ENCODE data around the gene LRRK1. TPM values are rescaled to one million over a fixed set of nuclear protein-coding genes. Genes with fewer than 3 reads are reported as not detected.
A peak's percentile ranks its signal among the peaks of the same experiment; 100 is the strongest.
"Not testable (repeated sequence)": the region's sequence is repeated elsewhere in the genome, so short reads cannot be mapped to it uniquely, and the experiment has no call there.

Gene LRRK1
- total RNA-seq, 1 donor from 2014 or later, result 0.86 TPM

GRCh38 chr15:101068961-101069653 lies 149.9 kb downstream of the LRRK1 start:
- no peak overlapping the region for H3K4me3 Mint-ChIP-seq (ENCODE audit: low read depth)
- H3K4me1 Mint-ChIP-seq (ENCODE audit: low read depth), result peaks cover 25% of the 10 kb centered on the region
- TF ChIP-seq CTCF (IDR thresholded peaks at IDR 0.05; ENCODE audit: unreplicated experiment), result peak; percentile 51
- H3K9me3 Mint-ChIP-seq (ENCODE audit: low read depth), result no peaks in the 10 kb centered on the region
- H3K27ac Mint-ChIP-seq, result peak overlapping the region; percentile 82
- peaks cover 8% of the 10 kb centered on the region for H3K27me3 Mint-ChIP-seq
- no peaks in the 10 kb centered on the region for H3K36me3 Mint-ChIP-seq (ENCODE audit: insufficient read depth)
- DNase-seq (ENCODE audit: low spot score, unreplicated experiment), result peak; percentile 31

- no peak for DNase-seq (ENCODE audit: low spot score, unreplicated experiment)
- Mint-ChIP-seq H3K4me1 (ENCODE audit: low read depth) (peaks cover 25% of the 10 kb centered on the region), H3K4me3 (ENCODE audit: low read depth) (no peak overlapping the region), H3K9me3 (ENCODE audit: low read depth) (no peaks in the 10 kb centered on the region), H3K27ac (no peak overlapping the region), H3K36me3 (ENCODE audit: insufficient read depth) (no peaks in the 10 kb centered on the region), H3K27me3 (peaks cover 10% of the 10 kb centered on the region)
- TF ChIP-seq CTCF (IDR thresholded peaks at IDR 0.05; ENCODE audit: unreplicated experiment), result no peak
Observed at GRCh38 chr15:101069654-101069973, 150.5 kb downstream of the LRRK1 start.

- no peak for TF ChIP-seq CTCF (IDR thresholded peaks at IDR 0.05; ENCODE audit: unreplicated experiment)
- no peak overlapping the region for H3K27ac Mint-ChIP-seq
- peaks cover 10% of the 10 kb centered on the region for H3K27me3 Mint-ChIP-seq
- H3K9me3 Mint-ChIP-seq (ENCODE audit: low read depth), result no peaks in the 10 kb centered on the region
- H3K4me3 Mint-ChIP-seq (ENCODE audit: low read depth), result no peak overlapping the region
- no peaks in the 10 kb centered on the region for H3K36me3 Mint-ChIP-seq (ENCODE audit: insufficient read depth)
- peaks cover 25% of the 10 kb centered on the region for H3K4me1 Mint-ChIP-seq (ENCODE audit: low read depth)
- DNase-seq (ENCODE audit: low spot score, unreplicated experiment), result no peak
Observed at GRCh38 chr15:101070024-101070423, 150.9 kb downstream of the LRRK1 start.

GRCh38 chr15:101070502-101071273 lies 151.5 kb downstream of the LRRK1 start:
- Mint-ChIP-seq H3K36me3 (ENCODE audit: insufficient read depth) (no peaks in the 10 kb centered on the region), H3K27ac (no peak overlapping the region), H3K4me3 (ENCODE audit: low read depth) (no peak overlapping the region), H3K4me1 (ENCODE audit: low read depth) (peaks cover 25% of the 10 kb centered on the region), H3K27me3 (peaks cover 10% of the 10 kb centered on the region), H3K9me3 (ENCODE audit: low read depth) (no peaks in the 10 kb centered on the region)
- no peak for TF ChIP-seq CTCF (IDR thresholded peaks at IDR 0.05; ENCODE audit: unreplicated experiment)
- DNase-seq (ENCODE audit: low spot score, unreplicated experiment), result no peak

- Mint-ChIP-seq H3K4me1 (ENCODE audit: low read depth) (peaks cover 25% of the 10 kb centered on the region), H3K27ac (peak overlapping the region; percentile 73), H3K9me3 (ENCODE audit: low read depth) (no peaks in the 10 kb centered on the region)
Observed at GRCh38 chr15:101071651-101072050, 152.5 kb downstream of the LRRK1 start.

GRCh38 chr15:101072235-101072634 lies 153.1 kb downstream of the LRRK1 start:
- not testable (repeated sequence) for H3K36me3 Mint-ChIP-seq (ENCODE audit: insufficient read depth)

More at GRCh38 chr15:101071651-101072050, 152.5 kb downstream of the LRRK1 start:
- TF ChIP-seq CTCF (IDR thresholded peaks at IDR 0.05; ENCODE audit: unreplicated experiment), result no peak
- Mint-ChIP-seq H3K36me3 (ENCODE audit: insufficient read depth) (no peaks in the 10 kb centered on the region), H3K27me3 (peaks cover 10% of the 10 kb centered on the region), H3K4me3 (ENCODE audit: low read depth) (no peak overlapping the region)
- no peak for DNase-seq (ENCODE audit: low spot score, unreplicated experiment)

GRCh38 chr15:101077806-101078668 lies 158.9 kb downstream of the LRRK1 start:
- not testable (repeated sequence) for DNase-seq (ENCODE audit: low spot score, unreplicated experiment); H3K9me3 Mint-ChIP-seq (ENCODE audit: low read depth); H3K4me3 Mint-ChIP-seq (ENCODE audit: low read depth); H3K27ac Mint-ChIP-seq; H3K36me3 Mint-ChIP-seq (ENCODE audit: insufficient read depth); H3K4me1 Mint-ChIP-seq (ENCODE audit: low read depth)
- peaks cover 22% of the 10 kb centered on the region for H3K27me3 Mint-ChIP-seq

More at GRCh38 chr15:101072235-101072634, 153.1 kb downstream of the LRRK1 start:
- H3K27me3 Mint-ChIP-seq, result peaks cover 11% of the 10 kb centered on the region
- H3K4me3 Mint-ChIP-seq (ENCODE audit: low read depth); DNase-seq (ENCODE audit: low spot score, unreplicated experiment); H3K27ac Mint-ChIP-seq; H3K9me3 Mint-ChIP-seq (ENCODE audit: low read depth): not testable (repeated sequence)
- H3K4me1 Mint-ChIP-seq (ENCODE audit: low read depth), result peaks cover 26% of the 10 kb centered on the region

Data from progenitor cell of endocrine pancreas (in vitro differentiated cells).